Neural cell (in vitro differentiated cells): ENCODE data around the gene CXCL1.

Experiments
- CTCF ChIP-seq: fragments of 450-650 bp; IDR thresholded peaks from 2 replicates; pipeline ENCODE4 v1.5.1; 2014; ENCODE audit warnings: antibody characterized with exemption, mild to moderate bottlenecking, moderate library complexity; ENCODE audit not compliant: poor library complexity, severe bottlenecking
- EZH2 ChIP-seq: fragments of 200-600, 300-800 bp; shearing (Covaris generic), sonication (generic); IDR thresholded peaks from 2 replicates; pipeline ENCODE4 v1.6.1; 2014; ENCODE audit warnings: antibody characterized with exemption, low read length, borderline replicate concordance, mild to moderate bottlenecking; ENCODE audit not compliant: insufficient read depth, poor library complexity, severe bottlenecking
- POLR2AphosphoS5 ChIP-seq: IDR thresholded peaks from 2 replicates; pipeline ENCODE4 v1.6.1; 2012
- REST ChIP-seq: IDR thresholded peaks from 2 replicates; pipeline ENCODE4 v1.6.1; 2012; ENCODE audit warnings: borderline replicate concordance

GRCh38 chr4:73842696-73843095, 26.5 kb upstream of the CXCL1 start:
- no peak for TF ChIP-seq EZH2
- TF ChIP-seq POLR2AphosphoS5, result no peak
- no peak for TF ChIP-seq CTCF
- TF ChIP-seq REST, result no peak
